ENCODE results near the gene MRPL43. TPM values are rescaled to one million over a fixed set of nuclear protein-coding genes. Genes with fewer than 3 reads are reported as not detected.

Gene MRPL43
- polyA plus RNA-seq, 4 donors, result 93.1 to 135 (median 94.8) TPM

- DNase-seq (ENCODE audit: low read depth in 4 of 4, low spot score in 3 of 4), result peak in 2 of 4 donors; percentile 27 to 45
Measured at GRCh38 chr10:100969187-100970075, 17.9 kb downstream of the MRPL43 start, which contains the start of gene SEMA4G. Gene SEMA4G, plus strand, starts transcription at chr10:100969504. Its CDS starts 3,409 bp downstream, at chr10:100972913.

- DNase-seq (ENCODE audit: low read depth in 4 of 4, low spot score in 3 of 4), result no peak
Measured at GRCh38 chr10:100968863-100969186, 18.5 kb downstream of the MRPL43 start.

- DNase-seq (ENCODE audit: low read depth in 4 of 4, low spot score in 3 of 4), result no peak
Measured at GRCh38 chr10:100968062-100968736, 19.1 kb downstream of the MRPL43 start.

- DNase-seq (ENCODE audit: low read depth in 4 of 4, low spot score in 3 of 4), result no peak
Measured at GRCh38 chr10:100967332-100967731, 20.0 kb downstream of the MRPL43 start.

GRCh38 chr10:100966887-100967286, 20.4 kb downstream of the MRPL43 start:
- DNase-seq (ENCODE audit: low read depth in 4 of 4, low spot score in 3 of 4), result no peak

GRCh38 chr10:100965820-100966219, 21.5 kb downstream of the MRPL43 start:
- DNase-seq (ENCODE audit: low read depth in 4 of 4, low spot score in 3 of 4), result no peak

GRCh38 chr10:100963826-100964225, 23.5 kb downstream of the MRPL43 start:
- no peak for DNase-seq (ENCODE audit: low read depth in 4 of 4, low spot score in 3 of 4)

- no peak for DNase-seq (ENCODE audit: low read depth in 4 of 4, low spot score in 3 of 4)
Measured at GRCh38 chr10:100962351-100963080, 24.8 kb downstream of the MRPL43 start.

GRCh38 chr10:100960251-100960650, 27.0 kb downstream of the MRPL43 start:
- no peak for DNase-seq (ENCODE audit: low read depth in 4 of 4, low spot score in 3 of 4)

- no peak for DNase-seq (ENCODE audit: low read depth in 4 of 4, low spot score in 3 of 4)
Measured at GRCh38 chr10:100948916-100949315, 38.4 kb downstream of the MRPL43 start.

GRCh38 chr10:100945754-100946153, 41.5 kb downstream of the MRPL43 start:
- no peak for DNase-seq (ENCODE audit: low read depth in 4 of 4, low spot score in 3 of 4)

- no peak for DNase-seq (ENCODE audit: low read depth in 4 of 4, low spot score in 3 of 4)
Measured at GRCh38 chr10:100943508-100943907, 43.8 kb downstream of the MRPL43 start.

- no peak for DNase-seq (ENCODE audit: low read depth in 4 of 4, low spot score in 3 of 4)
Measured at GRCh38 chr10:100942229-100942628, 45.1 kb downstream of the MRPL43 start.

- DNase-seq (ENCODE audit: low read depth in 4 of 4, low spot score in 3 of 4), result no peak
Measured at GRCh38 chr10:100939763-100940344, 47.4 kb downstream of the MRPL43 start.

Other genes with a start within 250 kb of the MRPL43 start
- 100 to 1,000 TPM; 151 to 184 (median 157) TPM for gene PAX2, start 241.9 kb downstream of the MRPL43 start, polyA plus RNA-seq (ENCODE audit: insufficient read length in 4 of 4)
- gene SLF2, start 74.5 kb downstream of the MRPL43 start, polyA plus RNA-seq (ENCODE audit: insufficient read length in 4 of 4), result 10 to 100 TPM; 29.0 to 38.7 (median 32.7) TPM
- 10 to 100 TPM; 43.1 to 55.2 (median 46.7) TPM for gene SEMA4G, start 18.0 kb downstream of the MRPL43 start, polyA plus RNA-seq (ENCODE audit: insufficient read length in 4 of 4)
- gene TWNK, start within 50 bp of the MRPL43 start, polyA plus RNA-seq (ENCODE audit: insufficient read length in 4 of 4), result 10 to 100 TPM; 14.0 to 16.8 (median 15.2) TPM
- 10 to 100 TPM; 50.8 to 77.7 (median 55.0) TPM for gene LZTS2, start 12.3 kb upstream of the MRPL43 start, polyA plus RNA-seq (ENCODE audit: insufficient read length in 4 of 4)
- 1 to 10 TPM; 1.3 to 3.8 (median 1.9) TPM for gene PDZD7, start 43.6 kb upstream of the MRPL43 start, polyA plus RNA-seq (ENCODE audit: insufficient read length in 4 of 4)
- 10 to 100 TPM; 22.1 to 24.6 (median 22.7) TPM for gene SFXN3, start 43.7 kb upstream of the MRPL43 start, polyA plus RNA-seq (ENCODE audit: insufficient read length in 4 of 4)
- gene KAZALD1, start 74.5 kb upstream of the MRPL43 start, polyA plus RNA-seq (ENCODE audit: insufficient read length in 4 of 4), result 10 to 100 TPM in 3 of 4 donors, 1 to 10 TPM in 1; 9.7 to 13.1 (median 10.9) TPM
- under 1 TPM; 0.04 to 0.13 (median 0.10) TPM for gene TLX1, start 143.8 kb upstream of the MRPL43 start, polyA plus RNA-seq (ENCODE audit: insufficient read length in 4 of 4)
- not detected for gene LBX1, start 242.0 kb upstream of the MRPL43 start, polyA plus RNA-seq (ENCODE audit: insufficient read length in 4 of 4)

All from right renal pelvis (tissue), 4 donors.